D721Med (cell line): ENCODE results near the gene DCANP1.

ENCODE experiments used
- DNase-seq: peaks from one replicate; pipeline ENCODE4 v3.0.0; 2011; ENCODE audit warnings: low spot score; ENCODE audit not compliant: insufficient read length
- FAIRE-seq: peaks from 2 replicates; lab custom pipeline; 2011; peaks lifted over from hg19 to GRCh38; lab: Jason Lieb, UNC
- CTCF ChIP-seq: IDR thresholded peaks from 2 replicates; pipeline ENCODE4 v1.5.1; 2012; ENCODE audit warnings: mild to moderate bottlenecking, control low read depth; ENCODE audit not compliant: insufficient read depth; ENCODE audit errors: missing control alignments

DCANP1 gene

GRCh38 chr5:135490245-135491037 lies 43.3 kb upstream of the DCANP1 start:
- FAIRE-seq: no peak
- TF ChIP-seq CTCF: no peak
- DNase-seq: no peak

GRCh38 chr5:135489466-135490244 lies 42.5 kb upstream of the DCANP1 start:
- DNase-seq: no peak
- TF ChIP-seq CTCF: no peak
- FAIRE-seq: no peak

- DNase-seq (peak; percentile 92), FAIRE-seq (no peak)
- no peak for TF ChIP-seq CTCF
Measured at GRCh38 chr5:135488727-135489465, 41.7 kb upstream of the DCANP1 start.

GRCh38 chr5:135487839-135488514 lies 40.8 kb upstream of the DCANP1 start:
- FAIRE-seq: no peak
- DNase-seq: no peak
- TF ChIP-seq CTCF: no peak

- no peak for FAIRE-seq
- no peak for TF ChIP-seq CTCF
- no peak for DNase-seq
Measured at GRCh38 chr5:135487037-135487395, 39.9 kb upstream of the DCANP1 start.

- FAIRE-seq: no peak
- no peak for DNase-seq
- TF ChIP-seq CTCF: no peak
Measured at GRCh38 chr5:135486131-135487036, 39.2 kb upstream of the DCANP1 start.
